DMS153 treated with DMSO at 0.1 percent for 48 hours (cell line): Measurements from ENCODE around the gene GPR78.

Source experiments
- DNase-seq: peaks from one replicate; lab custom pipeline; 2025; ENCODE audit not compliant: unreplicated experiment; lab: John Stamatoyannopoulos, UW

GPR78 gene

GRCh38 chr4:8585721-8586212 lies 5.6 kb downstream of the GPR78 start:
- DNase-seq: no peak

GRCh38 chr4:8586246-8586645 lies 6.1 kb downstream of the GPR78 start:
- no peak for DNase-seq

GRCh38 chr4:8586671-8587468 lies 6.7 kb downstream of the GPR78 start:
- DNase-seq: no peak

GRCh38 chr4:8587469-8588195 lies 7.4 kb downstream of the GPR78 start:
- DNase-seq: no peak

- no peak for DNase-seq
These were observed 7.9 kb downstream of the GPR78 start for GRCh38 chr4:8588196-8588470.

- no peak for DNase-seq
These were observed 9.1 kb downstream of the GPR78 start for GRCh38 chr4:8589336-8589735.

GRCh38 chr4:8589823-8590545 lies 9.8 kb downstream of the GPR78 start:
- no peak for DNase-seq

- no peak for DNase-seq
These were observed 10.3 kb downstream of the GPR78 start for GRCh38 chr4:8590546-8590880.

GRCh38 chr4:8591114-8591513 lies 10.9 kb downstream of the GPR78 start:
- no peak for DNase-seq

GRCh38 chr4:8591626-8592365 lies 11.6 kb downstream of the GPR78 start:
- no peak for DNase-seq

- no peak for DNase-seq
These were observed 12.4 kb downstream of the GPR78 start, which contains the start of gene CPZ for GRCh38 chr4:8592366-8593263. Gene CPZ, plus strand, starts transcription at chr4:8592765. Its CDS starts 69 bp downstream, at chr4:8592834.

GRCh38 chr4:8593264-8594096 lies 13.3 kb downstream of the GPR78 start:
- DNase-seq: no peak

GRCh38 chr4:8594097-8595038 lies 14.2 kb downstream of the GPR78 start:
- peak; percentile 0 for DNase-seq

- DNase-seq: no peak
These were observed 15.3 kb downstream of the GPR78 start for GRCh38 chr4:8595237-8596087.

- DNase-seq: no peak
These were observed 16.7 kb downstream of the GPR78 start for GRCh38 chr4:8596891-8597290.

- DNase-seq: no peak
These were observed 17.1 kb downstream of the GPR78 start for GRCh38 chr4:8597319-8597718.

GRCh38 chr4:8597791-8598190 lies 17.6 kb downstream of the GPR78 start:
- DNase-seq: no peak
